ENCODE measurements around the gene DCLRE1A. TPM values are rescaled to one million over a fixed set of nuclear protein-coding genes. Genes with fewer than 3 reads are reported as not detected.

The DCLRE1A gene
- total and polyA plus RNA-seq, 2 of the 13 experiments (the other 11 are each of a cell fraction or from before 2014, with no cell fraction given): 6.2 to 19.6 TPM

Small RNA genes lying within 50 kb of the gene (small RNA-seq; reads per million reads assigned to genes)
- gene RF00560 (ENCODE audit: insufficient read depth in 2 of 3, insufficient read length in 3 of 3, low read depth in 2 of 3, low replicate concordance in 1 of 3): 0 reads per million in 3 experiments

Other genes starting within 250 kb of the DCLRE1A start
- gene NRAP, start 190.0 kb downstream of the DCLRE1A start, total RNA-seq (2016; rRNA removed; fragmentation: Illumina TruSeq; extraction: Trizol): not detected in 2 replicates
- gene NRAP, start 190.0 kb downstream of the DCLRE1A start, polyA plus RNA-seq (2011; rRNA removed): not detected in 2 replicates
- gene CASP7, start 174.2 kb downstream of the DCLRE1A start, total RNA-seq (2016; rRNA removed; fragmentation: Illumina TruSeq; extraction: Trizol): 39.3 and 64.6 TPM in 2 replicates
- 11.9 and 12.2 TPM in 2 replicates for gene CASP7, start 174.2 kb downstream of the DCLRE1A start, polyA plus RNA-seq (2011; rRNA removed)
- not detected in 2 replicates for gene PLEKHS1, start 102.4 kb downstream of the DCLRE1A start, total RNA-seq (2016; rRNA removed; fragmentation: Illumina TruSeq; extraction: Trizol)
- not detected in 2 replicates for gene PLEKHS1, start 102.4 kb downstream of the DCLRE1A start, polyA plus RNA-seq (2011; rRNA removed)
- 12.7 and 18.4 TPM in 2 replicates for gene NHLRC2, start 579 bp upstream of the DCLRE1A start, total RNA-seq (2016; rRNA removed; fragmentation: Illumina TruSeq; extraction: Trizol)
- gene NHLRC2, start 579 bp upstream of the DCLRE1A start, polyA plus RNA-seq (2011; rRNA removed): 6.3 and 7.6 TPM in 2 replicates
- gene ADRB1, start 189.8 kb upstream of the DCLRE1A start, total RNA-seq (2016; rRNA removed; fragmentation: Illumina TruSeq; extraction: Trizol): 0.07 TPM in 1 of 2 replicates, not detected in the other
- not detected in 2 replicates for gene ADRB1, start 189.8 kb upstream of the DCLRE1A start, polyA plus RNA-seq (2011; rRNA removed)